HEK293T (cell line): ENCODE measurements around the gene MRPS12.
"Not testable (repeated sequence)": the region's sequence is repeated elsewhere in the genome, so short reads cannot be mapped to it uniquely, and the experiment has no call there.

Experiments
- ARNT ChIP-seq: fragments of 450-650 bp; IDR thresholded peaks from 2 replicates; pipeline ENCODE4 v1.6.1; 2017; ENCODE audit warnings: mild to moderate bottlenecking
- BHLHE40 ChIP-seq: fragments of 450-650 bp; IDR thresholded peaks from 2 replicates; pipeline ENCODE4 v1.6.1; 2016; ENCODE audit warnings: mild to moderate bottlenecking, moderate library complexity, borderline replicate concordance
- CTBP1 ChIP-seq: fragments of 450-650 bp; IDR thresholded peaks from 2 replicates; pipeline ENCODE4 v1.6.1; 2016; ENCODE audit warnings: borderline replicate concordance
- ELF4 ChIP-seq: fragments of 450-650 bp; IDR thresholded peaks from 2 replicates; pipeline ENCODE4 v1.6.1; 2017; ENCODE audit warnings: antibody characterized with exemption
- FOXA1 ChIP-seq: fragments of 450-650 bp; IDR thresholded peaks from 2 replicates; pipeline ENCODE4 v1.6.1; 2016; ENCODE audit warnings: mild to moderate bottlenecking
- FOXK2 ChIP-seq: fragments of 450-650 bp; IDR thresholded peaks from 2 replicates; pipeline ENCODE4 v1.6.1; 2016; ENCODE audit warnings: mild to moderate bottlenecking
- FOXM1 ChIP-seq: fragments of 450-650 bp; IDR thresholded peaks from 2 replicates; pipeline ENCODE4 v1.6.1; 2017; ENCODE audit warnings: mild to moderate bottlenecking, borderline replicate concordance
- HDGF ChIP-seq: fragments of 450-650 bp; IDR thresholded peaks from 2 replicates; pipeline ENCODE4 v1.6.1; 2017; ENCODE audit warnings: antibody characterized with exemption, borderline replicate concordance
- L3MBTL2 ChIP-seq: fragments of 450-650 bp; conservative IDR thresholded peaks from 2 replicates; pipeline ENCODE4 v1.6.1; 2016; ENCODE audit warnings: mild to moderate bottlenecking
- SP1 ChIP-seq: fragments of 450-650 bp; IDR thresholded peaks from 2 replicates; pipeline ENCODE4 v1.6.1; 2017
- SUZ12 ChIP-seq: fragments of 450-650 bp; IDR thresholded peaks from 2 replicates; pipeline ENCODE4 v1.6.1; 2016; ENCODE audit warnings: mild to moderate bottlenecking
- TARDBP ChIP-seq: fragments of 450-650 bp; IDR thresholded peaks from 2 replicates; pipeline ENCODE4 v1.6.1; 2016
- ZNF384 ChIP-seq: fragments of 450-650 bp; IDR thresholded peaks from 2 replicates; pipeline ENCODE4 v1.6.1; 2016
- TF ChIP-seq, protein P1 (sequence below): fragments of 450-650 bp; IDR thresholded peaks from 2 replicates; pipeline ENCODE4 v1.6.1; 2016

DNA sequence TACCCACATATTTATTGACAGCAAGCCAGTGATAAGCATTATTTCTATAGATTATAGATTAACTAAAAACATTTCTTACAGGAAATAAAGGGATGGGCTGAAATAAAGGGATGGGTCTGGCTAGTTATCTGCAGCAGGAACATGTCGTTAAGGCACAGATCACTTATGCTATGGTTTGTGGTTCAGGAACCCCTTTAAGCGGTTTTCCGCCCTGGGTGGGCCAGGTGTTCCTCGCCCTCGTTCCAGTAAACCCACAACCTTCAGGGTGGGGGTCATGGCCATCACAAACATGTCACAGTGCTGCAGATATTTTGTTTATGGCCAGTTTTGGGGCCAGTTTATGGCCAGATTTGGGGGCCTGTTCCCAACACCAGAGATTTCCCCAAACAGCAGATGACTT, 10.7 kb downstream of the MRPS12 start:
- not testable (repeated sequence) for TF ChIP-seq BHLHE40, SUZ12, ZNF384, ELF4, FOXK2, HDGF, TARDBP, FOXM1, L3MBTL2, FOXA1, SP1, CTBP1, ARNT
- TF ChIP-seq, protein P1, sequence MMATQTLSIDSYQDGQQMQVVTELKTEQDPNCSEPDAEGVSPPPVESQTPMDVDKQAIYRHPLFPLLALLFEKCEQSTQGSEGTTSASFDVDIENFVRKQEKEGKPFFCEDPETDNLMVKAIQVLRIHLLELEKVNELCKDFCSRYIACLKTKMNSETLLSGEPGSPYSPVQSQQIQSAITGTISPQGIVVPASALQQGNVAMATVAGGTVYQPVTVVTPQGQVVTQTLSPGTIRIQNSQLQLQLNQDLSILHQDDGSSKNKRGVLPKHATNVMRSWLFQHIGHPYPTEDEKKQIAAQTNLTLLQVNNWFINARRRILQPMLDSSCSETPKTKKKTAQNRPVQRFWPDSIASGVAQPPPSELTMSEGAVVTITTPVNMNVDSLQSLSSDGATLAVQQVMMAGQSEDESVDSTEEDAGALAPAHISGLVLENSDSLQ = not testable (repeated sequence)
